A549 (cell line): ENCODE results near the gene IFRD1. TPM values are rescaled to one million over a fixed set of nuclear protein-coding genes. Genes with fewer than 3 reads are reported as not detected.

Source experiments
- ATAC-seq, 2 experiments: fragments of 200-7000 bp in 1 of 2; fragments of >200 bp in 1 of 2; cut with Nextera tagmentation in 1 of 2; cut with Tn5 transposase in 1 of 2; 3 replicates each; pipeline versions ENCODE4 v1.8.0 to v1.9.1; 2018 to 2020; ENCODE audit warnings: mild to moderate bottlenecking in 1 of 2, moderate library complexity in 1 of 2
- CTCF ChIA-PET: fragments of 300-600 bp; sonication (Branson Sonifier 250); formaldehyde crosslinking; extraction: SDS; loops from one replicate; lab custom pipeline; 2021; ENCODE audit warnings: antibody characterized with exemption, inconsistent platforms; lab: Yijun Ruan, JAX
- POLR2A ChIA-PET: fragments of 350-600 bp; formaldehyde crosslinking; extraction: SDS; loops from one replicate; lab custom pipeline; 2021; ENCODE audit warnings: antibody characterized with exemption, inconsistent platforms; lab: Yijun Ruan, JAX
- DNase-seq, 2 experiments: peaks; one replicate each; pipeline versions ENCODE4 v3.0.0 to v3.0.0-alpha.2; 2011 to 2016; ENCODE audit warnings: low read depth in 1 of 2, low spot score in 1 of 2
- FAIRE-seq: peaks from 2 replicates; lab custom pipeline; 2011; peaks lifted over from hg19 to GRCh38; lab: Jason Lieb, UNC
- H3K27ac ChIP-seq, 2 experiments: fragments of >200 bp; sonication (Bioruptor Twin); formaldehyde crosslinking; 3 replicates each; pipeline ENCODE4 v1.5.1; 2016 to 2017
- H3K4me1 ChIP-seq: fragments of >200 bp; sonication (Bioruptor Twin); formaldehyde crosslinking; 3 replicates; pipeline ENCODE4 v1.6.1; 2016
- H3K4me2 ChIP-seq: fragments of >200 bp; sonication (Bioruptor Twin); formaldehyde crosslinking; 3 replicates; pipeline ENCODE4 v1.6.1; 2016
- H3K4me3 ChIP-seq: fragments of >200 bp; sonication (Bioruptor Twin); formaldehyde crosslinking; 3 replicates; pipeline ENCODE4 v1.5.1; 2016
- H3K9me3 ChIP-seq: fragments of >200 bp; sonication (Bioruptor Twin); formaldehyde crosslinking; 3 replicates; pipeline ENCODE4 v1.6.1; 2016
- BHLHE40 ChIP-seq: IDR thresholded peaks from 2 replicates; pipeline ENCODE4 v1.6.1; 2012; ENCODE audit warnings: low read depth, low read length, inconsistent platforms
- CBX2 ChIP-seq: fragments of 200-600 bp; sonication (generic); IDR thresholded peaks from 2 replicates; pipeline ENCODE4 v1.6.1; 2016; ENCODE audit warnings: low read depth, mild to moderate bottlenecking, borderline replicate concordance
- CHD4 ChIP-seq: fragments of 200-600 bp; sonication (generic); IDR thresholded peaks from 2 replicates; pipeline ENCODE4 v1.6.1; 2016; ENCODE audit warnings: antibody characterized with exemption, mild to moderate bottlenecking, borderline replicate concordance
- EHF ChIP-seq: fragments of 250-450 bp; sonication (Bioruptor Pico); IDR thresholded peaks from 2 replicates; pipeline ENCODE4 v1.5.0; 2020; ENCODE audit warnings: mild to moderate bottlenecking
- FOSB ChIP-seq: fragments of 250-450 bp; sonication (Bioruptor Pico); IDR thresholded peaks from 2 replicates; pipeline ENCODE4 v1.5.0; 2020; ENCODE audit warnings: mild to moderate bottlenecking, moderate library complexity
- FOSL2 ChIP-seq, 2 experiments: fragments of 450-650 bp in 1 of 2; fragments of >200 bp in 1 of 2; sonication (Bioruptor Twin) in 1 of 2; formaldehyde crosslinking; IDR thresholded peaks; 2 replicates each; pipeline versions ENCODE4 v1.5.0 to v1.6.1; 2016 to 2020; ENCODE audit warnings: mild to moderate bottlenecking in 1 of 2, moderate library complexity in 1 of 2
- GATA3 ChIP-seq: IDR thresholded peaks from 2 replicates; pipeline ENCODE4 v1.6.1; 2012; ENCODE audit warnings: borderline replicate concordance
- JUN ChIP-seq, 2 experiments: fragments of >200 bp; sonication (Bioruptor Twin); formaldehyde crosslinking; IDR thresholded peaks; 2 replicates in 1 of 2; 3 replicates in 1 of 2; pipeline ENCODE4 v1.6.1; 2016 to 2017
- KDM1A ChIP-seq: fragments of 200-600 bp; sonication (generic); IDR thresholded peaks from 2 replicates; pipeline ENCODE4 v1.6.1; 2016; ENCODE audit warnings: low read depth, mild to moderate bottlenecking
- KDM5A ChIP-seq: fragments of 200-600 bp; sonication (generic); IDR thresholded peaks from 2 replicates; pipeline ENCODE4 v1.6.1; 2016; ENCODE audit warnings: antibody characterized with exemption, mild to moderate bottlenecking
- NFE2L2 ChIP-seq: fragments of 150-350 bp; conservative IDR thresholded peaks from 2 replicates; pipeline ENCODE4 v1.6.1; 2014; ENCODE audit warnings: low read length
- RFX5 ChIP-seq: fragments of 450-650 bp; IDR thresholded peaks from 2 replicates; pipeline ENCODE4 v1.7.1; 2014; ENCODE audit warnings: antibody characterized with exemption, mild to moderate bottlenecking, moderate library complexity
- RNF2 ChIP-seq: fragments of 200-600 bp; sonication (generic); IDR thresholded peaks from 2 replicates; pipeline ENCODE4 v1.6.1; 2016; ENCODE audit warnings: low read depth, mild to moderate bottlenecking, antibody characterized with exemption, moderate library complexity, borderline replicate concordance
- SMC3 ChIP-seq: fragments of >200 bp; sonication (Bioruptor Twin); formaldehyde crosslinking; IDR thresholded peaks from 3 replicates; pipeline ENCODE4 v1.6.1; 2018; ENCODE audit warnings: inconsistent platforms
- TP53 ChIP-seq: fragments of 250-450 bp; sonication (Bioruptor Pico); IDR thresholded peaks from 2 replicates; pipeline ENCODE4 v1.5.0; 2021; ENCODE audit warnings: mild to moderate bottlenecking, moderate library complexity
- ZC3H11A ChIP-seq: fragments of 450-650 bp; IDR thresholded peaks from 2 replicates; pipeline ENCODE4 v1.6.1; 2014; ENCODE audit warnings: antibody characterized with exemption, mild to moderate bottlenecking
- ZNF302 ChIP-seq: fragments of 250-450 bp; sonication (Bioruptor Pico); IDR thresholded peaks from 2 replicates; pipeline ENCODE4 v1.9.0; 2021; ENCODE audit warnings: inconsistent platforms, mild to moderate bottlenecking, moderate library complexity
- WGBS: methylation state at CpG from one replicate; pipeline ENCODE4 v1.1.6; 2017; ENCODE audit errors: missing lambda C conversion rate; 5-methylcytosine and 5-hydroxymethylcytosine counted together
- polyA plus RNA-seq, 4 experiments: library from polyadenylated mRNA; depleted of rRNA in 3 of 4; stranded (reverse); fragments of >200 nt; fragmentation: RNase III in 1 of 4; extraction: RNeasy Plus Mini Kit Qiagen cat#74134 plus additional on column Dnase treatment in 1 of 4; gene quantifications; 2 replicates in 3 of 4; 3 replicates in 1 of 4; pipeline ENCODE4 v1.2.3, GENCODE V29; 2011 to 2017
- TF ChIP-seq, protein P1 (sequence below): IDR thresholded peaks from 2 replicates; pipeline ENCODE4 v1.6.1; 2012
- TF ChIP-seq, protein P2 (sequence below): fragments of 200-600 bp; sonication (generic); IDR thresholded peaks from 2 replicates; pipeline ENCODE4 v1.6.1; 2016; ENCODE audit warnings: antibody characterized with exemption, mild to moderate bottlenecking, moderate library complexity
- TF ChIP-seq, protein P3 (sequence below): fragments of >200 bp; sonication (Bioruptor Twin); formaldehyde crosslinking; IDR thresholded peaks from 3 replicates; pipeline ENCODE4 v1.6.1; 2016
- TF ChIP-seq, protein P4 (sequence below): fragments of 450-650 bp; IDR thresholded peaks from 2 replicates; pipeline ENCODE4 v1.6.1; 2014; ENCODE audit warnings: antibody characterized with exemption
- TF ChIP-seq, protein P5 (sequence below): IDR thresholded peaks from 2 replicates; pipeline ENCODE4 v1.6.1; 2012
- TF ChIP-seq, protein P6 (sequence below): fragments of 250-450 bp; sonication (Bioruptor Pico); IDR thresholded peaks from 2 replicates; pipeline ENCODE4 v1.5.0; 2021; ENCODE audit warnings: mild to moderate bottlenecking, moderate library complexity, borderline replicate concordance
- TF ChIP-seq, protein P7 (sequence below): fragments of 150-350 bp; IDR thresholded peaks from 2 replicates; pipeline ENCODE4 v1.6.1; 2014; ENCODE audit warnings: low read depth, mild to moderate bottlenecking, low read length

Gene IFRD1
- polyA plus RNA-seq, 2 of the 4 experiments (the other 2 are of a cell fraction) = 38.8 to 129 TPM

DNA sequence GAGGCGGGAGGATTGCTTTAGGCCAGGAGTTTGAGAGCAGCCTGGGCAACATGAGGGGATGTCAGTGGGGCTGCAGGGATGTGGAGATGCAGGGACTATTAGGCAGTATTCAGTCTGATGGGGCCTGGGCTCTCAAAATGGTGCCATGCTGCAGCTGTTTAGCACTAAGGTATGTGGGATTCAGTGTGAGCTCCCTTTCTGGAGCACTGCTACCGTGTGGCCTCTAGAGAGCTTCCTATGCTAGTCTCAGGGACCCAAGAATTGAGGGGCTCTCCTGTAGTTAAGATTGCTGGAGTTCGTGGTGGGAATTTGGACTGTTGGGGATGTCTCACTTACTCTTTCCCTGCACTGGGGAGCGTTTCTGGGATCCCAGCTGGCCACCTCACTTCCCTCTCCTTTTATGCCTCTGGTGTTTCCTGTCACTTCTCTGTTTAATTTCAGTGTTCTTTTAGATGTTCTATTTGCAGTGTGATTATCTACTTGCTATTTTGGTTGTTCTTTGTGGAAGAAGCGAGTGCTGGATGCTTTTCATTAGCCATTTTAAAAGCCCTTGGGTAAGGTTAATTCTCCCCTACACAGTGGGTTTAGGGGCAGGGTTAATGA lies 53.9 kb downstream of the IFRD1 start:
- no peak for FAIRE-seq
- H3K4me3 ChIP-seq = no peak overlapping the region
- no peaks in the 10 kb centered on the region for H3K4me1 ChIP-seq
- no peak overlapping the region for H3K27ac ChIP-seq
- WGBS = 56% methylated on average over 5 of the region's 5 CpGs
- H3K4me2 ChIP-seq = no peak overlapping the region
- ChIA-PET CTCF (no interaction called here), POLR2A (no interaction called here)
- ATAC-seq = no peak
- no peaks in the 10 kb centered on the region for H3K9me3 ChIP-seq
- TF ChIP-seq, protein P1, sequence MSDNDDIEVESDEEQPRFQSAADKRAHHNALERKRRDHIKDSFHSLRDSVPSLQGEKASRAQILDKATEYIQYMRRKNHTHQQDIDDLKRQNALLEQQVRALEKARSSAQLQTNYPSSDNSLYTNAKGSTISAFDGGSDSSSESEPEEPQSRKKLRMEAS = no peak
- TF ChIP-seq BHLHE40 (no peak), SMC3 (no peak), FOSB (CRISPR knock-in tag) (no peak), CHD4 (no peak), EHF (CRISPR knock-in tag) (no peak), FOSL2 (IDR thresholded peaks at IDR 0.05) (no peak), FOSL2 (CRISPR knock-in tag; IDR thresholded peaks at IDR 0.05) (no peak), KDM5A (no peak), ZC3H11A (no peak), NFE2L2 (no peak), CBX2 (no peak), JUN (IDR thresholded peaks at IDR 0.05) (no peak), TP53 (CRISPR knock-in tag) (no peak), RFX5 (no peak), RNF2 (no peak)
- TF ChIP-seq, protein P2, sequence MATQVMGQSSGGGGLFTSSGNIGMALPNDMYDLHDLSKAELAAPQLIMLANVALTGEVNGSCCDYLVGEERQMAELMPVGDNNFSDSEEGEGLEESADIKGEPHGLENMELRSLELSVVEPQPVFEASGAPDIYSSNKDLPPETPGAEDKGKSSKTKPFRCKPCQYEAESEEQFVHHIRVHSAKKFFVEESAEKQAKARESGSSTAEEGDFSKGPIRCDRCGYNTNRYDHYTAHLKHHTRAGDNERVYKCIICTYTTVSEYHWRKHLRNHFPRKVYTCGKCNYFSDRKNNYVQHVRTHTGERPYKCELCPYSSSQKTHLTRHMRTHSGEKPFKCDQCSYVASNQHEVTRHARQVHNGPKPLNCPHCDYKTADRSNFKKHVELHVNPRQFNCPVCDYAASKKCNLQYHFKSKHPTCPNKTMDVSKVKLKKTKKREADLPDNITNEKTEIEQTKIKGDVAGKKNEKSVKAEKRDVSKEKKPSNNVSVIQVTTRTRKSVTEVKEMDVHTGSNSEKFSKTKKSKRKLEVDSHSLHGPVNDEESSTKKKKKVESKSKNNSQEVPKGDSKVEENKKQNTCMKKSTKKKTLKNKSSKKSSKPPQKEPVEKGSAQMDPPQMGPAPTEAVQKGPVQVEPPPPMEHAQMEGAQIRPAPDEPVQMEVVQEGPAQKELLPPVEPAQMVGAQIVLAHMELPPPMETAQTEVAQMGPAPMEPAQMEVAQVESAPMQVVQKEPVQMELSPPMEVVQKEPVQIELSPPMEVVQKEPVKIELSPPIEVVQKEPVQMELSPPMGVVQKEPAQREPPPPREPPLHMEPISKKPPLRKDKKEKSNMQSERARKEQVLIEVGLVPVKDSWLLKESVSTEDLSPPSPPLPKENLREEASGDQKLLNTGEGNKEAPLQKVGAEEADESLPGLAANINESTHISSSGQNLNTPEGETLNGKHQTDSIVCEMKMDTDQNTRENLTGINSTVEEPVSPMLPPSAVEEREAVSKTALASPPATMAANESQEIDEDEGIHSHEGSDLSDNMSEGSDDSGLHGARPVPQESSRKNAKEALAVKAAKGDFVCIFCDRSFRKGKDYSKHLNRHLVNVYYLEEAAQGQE = no peak
- TF ChIP-seq, protein P3, sequence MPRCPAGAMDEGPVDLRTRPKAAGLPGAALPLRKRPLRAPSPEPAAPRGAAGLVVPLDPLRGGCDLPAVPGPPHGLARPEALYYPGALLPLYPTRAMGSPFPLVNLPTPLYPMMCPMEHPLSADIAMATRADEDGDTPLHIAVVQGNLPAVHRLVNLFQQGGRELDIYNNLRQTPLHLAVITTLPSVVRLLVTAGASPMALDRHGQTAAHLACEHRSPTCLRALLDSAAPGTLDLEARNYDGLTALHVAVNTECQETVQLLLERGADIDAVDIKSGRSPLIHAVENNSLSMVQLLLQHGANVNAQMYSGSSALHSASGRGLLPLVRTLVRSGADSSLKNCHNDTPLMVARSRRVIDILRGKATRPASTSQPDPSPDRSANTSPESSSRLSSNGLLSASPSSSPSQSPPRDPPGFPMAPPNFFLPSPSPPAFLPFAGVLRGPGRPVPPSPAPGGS = no peak
- TF ChIP-seq, protein P4, sequence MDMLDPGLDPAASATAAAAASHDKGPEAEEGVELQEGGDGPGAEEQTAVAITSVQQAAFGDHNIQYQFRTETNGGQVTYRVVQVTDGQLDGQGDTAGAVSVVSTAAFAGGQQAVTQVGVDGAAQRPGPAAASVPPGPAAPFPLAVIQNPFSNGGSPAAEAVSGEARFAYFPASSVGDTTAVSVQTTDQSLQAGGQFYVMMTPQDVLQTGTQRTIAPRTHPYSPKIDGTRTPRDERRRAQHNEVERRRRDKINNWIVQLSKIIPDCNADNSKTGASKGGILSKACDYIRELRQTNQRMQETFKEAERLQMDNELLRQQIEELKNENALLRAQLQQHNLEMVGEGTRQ = no peak
- TF ChIP-seq, protein P5, sequence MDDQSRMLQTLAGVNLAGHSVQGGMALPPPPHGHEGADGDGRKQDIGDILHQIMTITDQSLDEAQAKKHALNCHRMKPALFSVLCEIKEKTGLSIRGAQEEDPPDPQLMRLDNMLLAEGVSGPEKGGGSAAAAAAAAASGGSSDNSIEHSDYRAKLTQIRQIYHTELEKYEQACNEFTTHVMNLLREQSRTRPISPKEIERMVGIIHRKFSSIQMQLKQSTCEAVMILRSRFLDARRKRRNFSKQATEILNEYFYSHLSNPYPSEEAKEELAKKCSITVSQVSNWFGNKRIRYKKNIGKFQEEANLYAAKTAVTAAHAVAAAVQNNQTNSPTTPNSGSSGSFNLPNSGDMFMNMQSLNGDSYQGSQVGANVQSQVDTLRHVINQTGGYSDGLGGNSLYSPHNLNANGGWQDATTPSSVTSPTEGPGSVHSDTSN = no peak
- DNase-seq = no peak

DNA sequence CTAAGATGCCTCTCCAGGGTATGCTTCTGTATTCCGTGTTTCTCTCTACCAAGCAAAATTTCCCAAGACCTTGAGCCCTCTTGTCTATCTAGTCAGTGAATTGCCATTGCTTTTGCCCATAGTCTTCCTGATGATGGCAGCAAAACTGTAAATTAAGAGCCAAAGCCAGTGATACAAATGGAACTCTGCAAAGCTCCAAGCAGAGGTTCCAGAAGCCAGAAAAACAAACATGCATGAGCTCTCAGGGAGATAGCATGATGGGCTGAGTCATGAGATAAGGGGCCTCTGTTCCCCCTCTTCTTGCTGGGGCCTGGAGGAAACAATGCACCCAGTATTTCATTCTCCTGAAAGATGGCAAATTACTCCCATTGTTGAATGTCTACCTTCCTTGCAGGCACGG lies 55.2 kb downstream of the IFRD1 start:
- Histone ChIP-seq H3K4me2 (no peak overlapping the region), H3K4me1 (no peaks in the 10 kb centered on the region), H3K27ac (no peak overlapping the region), H3K9me3 (no peaks in the 10 kb centered on the region), H3K4me3 (no peak overlapping the region)
- FAIRE-seq = no peak
- POLR2A ChIA-PET = no interaction called here
- CTCF ChIA-PET = no interaction called here
- ATAC-seq = no peak
- DNase-seq = no peak
- 47% methylated on average over 2 of the region's 2 CpGs for WGBS
- TF ChIP-seq NFE2L2 (no peak), GATA3 (no peak), KDM1A (no peak), ZNF302 (no peak)
- TF ChIP-seq, protein P2 = no peak
- TF ChIP-seq, protein P6, sequence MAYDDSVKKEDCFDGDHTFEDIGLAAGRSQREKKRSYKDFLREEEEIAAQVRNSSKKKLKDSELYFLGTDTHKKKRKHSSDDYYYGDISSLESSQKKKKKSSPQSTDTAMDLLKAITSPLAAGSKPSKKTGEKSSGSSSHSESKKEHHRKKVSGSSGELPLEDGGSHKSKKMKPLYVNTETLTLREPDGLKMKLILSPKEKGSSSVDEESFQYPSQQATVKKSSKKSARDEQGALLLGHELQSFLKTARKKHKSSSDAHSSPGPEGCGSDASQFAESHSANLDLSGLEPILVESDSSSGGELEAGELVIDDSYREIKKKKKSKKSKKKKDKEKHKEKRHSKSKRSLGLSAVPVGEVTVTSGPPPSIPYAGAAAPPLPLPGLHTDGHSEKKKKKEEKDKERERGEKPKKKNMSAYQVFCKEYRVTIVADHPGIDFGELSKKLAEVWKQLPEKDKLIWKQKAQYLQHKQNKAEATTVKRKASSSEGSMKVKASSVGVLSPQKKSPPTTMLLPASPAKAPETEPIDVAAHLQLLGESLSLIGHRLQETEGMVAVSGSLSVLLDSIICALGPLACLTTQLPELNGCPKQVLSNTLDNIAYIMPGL (CRISPR knock-in tag) = no peak
- TF ChIP-seq, protein P7, sequence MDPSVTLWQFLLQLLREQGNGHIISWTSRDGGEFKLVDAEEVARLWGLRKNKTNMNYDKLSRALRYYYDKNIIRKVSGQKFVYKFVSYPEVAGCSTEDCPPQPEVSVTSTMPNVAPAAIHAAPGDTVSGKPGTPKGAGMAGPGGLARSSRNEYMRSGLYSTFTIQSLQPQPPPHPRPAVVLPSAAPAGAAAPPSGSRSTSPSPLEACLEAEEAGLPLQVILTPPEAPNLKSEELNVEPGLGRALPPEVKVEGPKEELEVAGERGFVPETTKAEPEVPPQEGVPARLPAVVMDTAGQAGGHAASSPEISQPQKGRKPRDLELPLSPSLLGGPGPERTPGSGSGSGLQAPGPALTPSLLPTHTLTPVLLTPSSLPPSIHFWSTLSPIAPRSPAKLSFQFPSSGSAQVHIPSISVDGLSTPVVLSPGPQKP = no peak
